MCF 10A (cell line): Measurements from ENCODE around the gene NUP54. TPM values are rescaled to one million over a fixed set of nuclear protein-coding genes. Genes with fewer than 3 reads are reported as not detected.

Source experiments
- BruUV-seq: library from RNA; stranded (reverse); fragments of 400-500 nt; replicated peaks from 2 replicates; lab custom pipeline; 2021; lab: Mats Ljungman, UMichigan
- CTCF ChIA-PET: fragments of 300-600 bp; sonication (Branson Sonifier 250); formaldehyde crosslinking; extraction: SDS; loops from one replicate; lab custom pipeline; 2021; ENCODE audit warnings: antibody characterized with exemption, inconsistent platforms; lab: Yijun Ruan, JAX
- POLR2A ChIA-PET: fragments of 300-600, 350-650 bp; sonication (Branson Sonifier 250); formaldehyde crosslinking; extraction: SDS; loops from one replicate; lab custom pipeline; 2020; ENCODE audit warnings: antibody characterized with exemption, inconsistent platforms; lab: Yijun Ruan, JAX
- DNase-seq: peaks from one replicate; pipeline ENCODE4 v3.0.0-alpha.2; 2018; ENCODE audit not compliant: unreplicated experiment
- H3K27ac Mint-ChIP-seq: one replicate; pipeline ENCODE4 v1.8.0; 2022; ENCODE audit warnings: mild to moderate bottlenecking, low read depth, mixed read lengths; ENCODE audit not compliant: unreplicated experiment
- H3K27me3 Mint-ChIP-seq: one replicate; pipeline ENCODE4 v1.8.0; 2022; ENCODE audit warnings: mixed read lengths; ENCODE audit not compliant: insufficient read depth, unreplicated experiment
- H3K36me3 Mint-ChIP-seq: one replicate; pipeline ENCODE4 v1.8.0; 2022; ENCODE audit warnings: mild to moderate bottlenecking, moderate library complexity, mixed read lengths; ENCODE audit not compliant: insufficient read depth, unreplicated experiment
- H3K4me1 Mint-ChIP-seq: one replicate; pipeline ENCODE4 v1.8.0; 2022; ENCODE audit warnings: mixed read lengths; ENCODE audit not compliant: insufficient read depth, unreplicated experiment
- H3K4me3 Mint-ChIP-seq: one replicate; pipeline ENCODE4 v1.8.0; 2022; ENCODE audit warnings: mild to moderate bottlenecking, moderate library complexity, mixed read lengths; ENCODE audit not compliant: unreplicated experiment
- H3K9me3 Mint-ChIP-seq: one replicate; pipeline ENCODE4 v1.8.0; 2022; ENCODE audit warnings: mixed read lengths; ENCODE audit not compliant: unreplicated experiment
- CTCF ChIP-seq: fragments of 200-600 bp; IDR thresholded peaks from one replicate; pipeline ENCODE4 v1.8.0; 2022; ENCODE audit warnings: antibody characterized with exemption, mild to moderate bottlenecking; ENCODE audit not compliant: unreplicated experiment
- intact Hi-C: fragments of 100-400 bp; cut with micrococcal nuclease; formaldehyde crosslinking; loops from 2 replicates; pipeline ENCODE4 v1.14.1; 2022
- total RNA-seq: library from RNA; stranded (reverse); gene quantifications from 2 replicates; pipeline ENCODE4 v1.2.3, GENCODE V29; 2022

NUP54 gene
- total RNA-seq, 1 experiment from 2014 or later: 51.5 TPM

DNA sequence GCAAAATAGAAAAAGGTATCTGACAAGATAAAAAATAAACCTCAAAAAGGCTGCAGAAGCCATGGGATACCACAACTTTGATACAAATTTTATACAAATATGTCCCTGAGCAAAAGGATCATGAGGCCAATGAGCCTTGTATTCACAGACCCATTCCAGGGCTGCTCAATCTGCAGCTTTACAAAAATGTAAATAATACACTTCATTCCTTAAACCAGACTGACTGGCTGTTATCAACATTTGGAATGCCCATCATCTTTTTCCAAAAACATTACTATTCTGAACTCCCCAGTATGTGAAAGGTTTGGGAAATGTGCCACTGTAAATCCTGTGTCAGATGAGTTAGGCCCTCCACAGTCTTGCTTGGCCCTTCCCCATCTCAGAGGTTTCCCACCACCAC is 40.0 kb upstream of the NUP54 start:
- Mint-ChIP-seq H3K4me3 (no peak overlapping the region), H3K27ac (no peak overlapping the region), H3K4me1 (peaks cover 4% of the 10 kb centered on the region), H3K27me3 (no peaks in the 10 kb centered on the region), H3K9me3 (no peaks in the 10 kb centered on the region), H3K36me3 (peaks cover 19% of the 10 kb centered on the region)
- no TSS peak for BruUV-seq
- ChIA-PET CTCF (interaction anchor here (0.7 to 2.9 kb wide), 2 partner anchors 8 to 317 kb away, joined by 3 to 24 read pairs; no protein-coding TSS in a partner anchor), POLR2A (interaction anchor here (0.7 kb wide), 1 partner anchor 118 kb away, joined by 3 read pairs; no protein-coding TSS in a partner anchor)
- TF ChIP-seq CTCF: no peak
- no peak for DNase-seq
- intact Hi-C loops: no loop called here

GRCh38 chr4:76187152-76187551 is 39.0 kb upstream of the NUP54 start:
- DNase-seq: no peak
- peaks cover 10% of the 10 kb centered on the region for H3K36me3 Mint-ChIP-seq
- no peaks in the 10 kb centered on the region for H3K27me3 Mint-ChIP-seq
- H3K27ac Mint-ChIP-seq: peak overlapping the region; percentile 33
- TF ChIP-seq CTCF: no peak
- intact Hi-C loops: no loop called here
- no TSS peak for BruUV-seq
- H3K9me3 Mint-ChIP-seq: no peaks in the 10 kb centered on the region
- no peak overlapping the region for H3K4me3 Mint-ChIP-seq
- CTCF ChIA-PET: no interaction called here
- peaks cover 10% of the 10 kb centered on the region for H3K4me1 Mint-ChIP-seq
- POLR2A ChIA-PET: interaction anchor here (0.8 kb wide), 1 partner anchor 26 kb away, joined by 3 read pairs; no protein-coding TSS in a partner anchor

DNA sequence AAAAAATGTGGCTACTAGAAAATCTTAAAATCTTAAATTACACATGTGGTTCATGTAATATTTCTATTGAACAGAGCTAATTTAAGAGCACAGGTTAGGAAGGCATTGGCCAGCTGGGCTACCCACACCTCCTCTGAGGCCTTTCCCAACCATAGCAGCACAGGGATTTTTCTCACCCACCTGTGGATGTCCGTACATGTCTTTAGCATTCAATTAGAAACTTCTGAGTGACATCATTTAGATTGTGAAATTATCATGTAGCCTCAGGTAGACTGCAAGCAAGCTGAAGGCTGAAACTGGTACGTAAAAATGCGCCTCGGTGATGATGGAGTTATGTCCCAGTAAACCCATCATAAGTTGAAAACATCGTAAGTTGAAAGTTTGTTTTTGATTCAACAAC is 34.3 kb upstream of the NUP54 start:
- ChIA-PET CTCF (interaction anchor here (0.7 to 4.7 kb wide), 3 partner anchors 16 to 124 kb away, joined by 3 to 50 read pairs (median 28); partner anchors contain the start of genes FAM47E and STBD1), POLR2A (interaction anchor here (0.7 to 3.9 kb wide), 7 partner anchors 14 to 317 kb away, joined by 3 to 30 read pairs (median 3); partner anchors contain the start of gene STBD1)
- Mint-ChIP-seq H3K27me3 (no peaks in the 10 kb centered on the region), H3K9me3 (no peaks in the 10 kb centered on the region), H3K27ac (no peak overlapping the region), H3K4me3 (no peak overlapping the region), H3K4me1 (peaks cover 8% of the 10 kb centered on the region), H3K36me3 (peaks cover 20% of the 10 kb centered on the region)
- DNase-seq: peak; percentile 35
- no TSS peak for BruUV-seq
- intact Hi-C loops: no loop called here
- no peak for TF ChIP-seq CTCF

- Mint-ChIP-seq H3K27me3 (no peaks in the 10 kb centered on the region), H3K4me3 (no peak overlapping the region), H3K36me3 (peaks cover 27% of the 10 kb centered on the region), H3K9me3 (no peaks in the 10 kb centered on the region), H3K4me1 (peaks cover 8% of the 10 kb centered on the region), H3K27ac (no peak overlapping the region)
- peak; percentile 94 for TF ChIP-seq CTCF
- BruUV-seq: no TSS peak
- intact Hi-C loops: loop anchor here (1.0 to 2.0 kb wide), 7 partner anchors 33 to 326 kb away; partner anchors contain the start of genes FAM47E, SCARB2 and STBD1
- POLR2A ChIA-PET: interaction anchor here (0.6 to 3.9 kb wide), 13 partner anchors 14 to 325 kb away, joined by 3 to 30 read pairs (median 3); partner anchors contain the start of genes SCARB2, SHROOM3 and STBD1
- peak; percentile 87 for DNase-seq
- CTCF ChIA-PET: interaction anchor here (0.6 to 4.7 kb wide), 78 partner anchors 9 to 1222 kb away, joined by 3 to 50 read pairs (median 5); partner anchors contain the start of genes FAM47E, SCARB2, SHROOM3 and STBD1
Measured at GRCh38 chr4:76179398-76180318, 31.5 kb upstream of the NUP54 start.
